Mammary epithelial cell (primary cell): Measurements from ENCODE around the gene RBBP7.

Experiments used
- EZH2 ChIP-seq: IDR thresholded peaks from 2 replicates; pipeline ENCODE4 v1.6.1; 2012; ENCODE audit warnings: low read length, inconsistent platforms, borderline replicate concordance
- TF ChIP-seq, protein P1 (sequence below), 2 donors: IDR thresholded peaks in 1 of 2; conservative IDR thresholded peaks in 1 of 2; 2 replicates each; pipeline ENCODE4 v1.5.1; 2011 to 2012; ENCODE audit warnings: inconsistent platforms in 2 of 2, low read length in 2 of 2, mild to moderate bottlenecking in 2 of 2, control low read depth in 1 of 2, low read depth in 1 of 2; ENCODE audit not compliant: insufficient read depth in 1 of 2; ENCODE audit errors: extremely low read depth in 1 of 2

- TF ChIP-seq, protein P1, sequence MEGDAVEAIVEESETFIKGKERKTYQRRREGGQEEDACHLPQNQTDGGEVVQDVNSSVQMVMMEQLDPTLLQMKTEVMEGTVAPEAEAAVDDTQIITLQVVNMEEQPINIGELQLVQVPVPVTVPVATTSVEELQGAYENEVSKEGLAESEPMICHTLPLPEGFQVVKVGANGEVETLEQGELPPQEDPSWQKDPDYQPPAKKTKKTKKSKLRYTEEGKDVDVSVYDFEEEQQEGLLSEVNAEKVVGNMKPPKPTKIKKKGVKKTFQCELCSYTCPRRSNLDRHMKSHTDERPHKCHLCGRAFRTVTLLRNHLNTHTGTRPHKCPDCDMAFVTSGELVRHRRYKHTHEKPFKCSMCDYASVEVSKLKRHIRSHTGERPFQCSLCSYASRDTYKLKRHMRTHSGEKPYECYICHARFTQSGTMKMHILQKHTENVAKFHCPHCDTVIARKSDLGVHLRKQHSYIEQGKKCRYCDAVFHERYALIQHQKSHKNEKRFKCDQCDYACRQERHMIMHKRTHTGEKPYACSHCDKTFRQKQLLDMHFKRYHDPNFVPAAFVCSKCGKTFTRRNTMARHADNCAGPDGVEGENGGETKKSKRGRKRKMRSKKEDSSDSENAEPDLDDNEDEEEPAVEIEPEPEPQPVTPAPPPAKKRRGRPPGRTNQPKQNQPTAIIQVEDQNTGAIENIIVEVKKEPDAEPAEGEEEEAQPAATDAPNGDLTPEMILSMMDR (conservative IDR thresholded peaks at IDR 0.05 in 1 of 2, IDR thresholded peaks at IDR 0.05 in 1 of 2; ENCODE audit: extremely low read depth in 1 of 2, insufficient read depth in 1 of 2, low read depth in 1 of 2, low read length in 2 of 2): no peak
- TF ChIP-seq EZH2: no peak
These were observed 31.7 kb downstream of the RBBP7 start for GRCh38 chrX:16838202-16839066.
